RWPE1 (cell line): ENCODE measurements around the gene KIAA0040.
A peak's percentile ranks its signal among the peaks of the same experiment; 100 is the strongest.

ENCODE experiments used
- CTCF ChIA-PET: fragments of 350-600 bp; sonication (Branson Sonifier 250); formaldehyde crosslinking; extraction: SDS; loops from one replicate; lab custom pipeline; 2021; lab: Yijun Ruan, JAX
- POLR2A ChIA-PET: fragments of 400-600 bp; formaldehyde crosslinking; extraction: SDS; loops from one replicate; lab custom pipeline; 2020; ENCODE audit warnings: antibody characterized with exemption; ENCODE audit not compliant: low non-redundant PET; lab: Yijun Ruan, JAX
- DNase-seq: peaks from one replicate; pipeline ENCODE4 v3.0.0; 2012; ENCODE audit warnings: low spot score
- H3K27ac ChIP-seq: fragments of 450-650 bp; 2 replicates; pipeline ENCODE4 v1.5.1; 2017
- TF ChIP-seq, protein P1 (sequence below): fragments of 450-650 bp; conservative IDR thresholded peaks from 2 replicates; pipeline ENCODE4 v1.5.1; 2017; ENCODE audit warnings: low read depth, mild to moderate bottlenecking

Gene KIAA0040

GRCh38 chr1:175154629-175155472, 37.7 kb downstream of the KIAA0040 start:
- peak; percentile 58 for DNase-seq
- TF ChIP-seq, protein P1, sequence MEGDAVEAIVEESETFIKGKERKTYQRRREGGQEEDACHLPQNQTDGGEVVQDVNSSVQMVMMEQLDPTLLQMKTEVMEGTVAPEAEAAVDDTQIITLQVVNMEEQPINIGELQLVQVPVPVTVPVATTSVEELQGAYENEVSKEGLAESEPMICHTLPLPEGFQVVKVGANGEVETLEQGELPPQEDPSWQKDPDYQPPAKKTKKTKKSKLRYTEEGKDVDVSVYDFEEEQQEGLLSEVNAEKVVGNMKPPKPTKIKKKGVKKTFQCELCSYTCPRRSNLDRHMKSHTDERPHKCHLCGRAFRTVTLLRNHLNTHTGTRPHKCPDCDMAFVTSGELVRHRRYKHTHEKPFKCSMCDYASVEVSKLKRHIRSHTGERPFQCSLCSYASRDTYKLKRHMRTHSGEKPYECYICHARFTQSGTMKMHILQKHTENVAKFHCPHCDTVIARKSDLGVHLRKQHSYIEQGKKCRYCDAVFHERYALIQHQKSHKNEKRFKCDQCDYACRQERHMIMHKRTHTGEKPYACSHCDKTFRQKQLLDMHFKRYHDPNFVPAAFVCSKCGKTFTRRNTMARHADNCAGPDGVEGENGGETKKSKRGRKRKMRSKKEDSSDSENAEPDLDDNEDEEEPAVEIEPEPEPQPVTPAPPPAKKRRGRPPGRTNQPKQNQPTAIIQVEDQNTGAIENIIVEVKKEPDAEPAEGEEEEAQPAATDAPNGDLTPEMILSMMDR, result peak; percentile 84
- ChIA-PET POLR2A (interaction anchor here (1.1 kb wide), 1 partner anchor 14 kb away, joined by 3 read pairs; no protein-coding TSS in a partner anchor), CTCF (interaction anchor here (0.5 to 1.8 kb wide), 17 partner anchors 9 to 1426 kb away, joined by 3 to 39 read pairs (median 4); no protein-coding TSS in a partner anchor)
- no peak overlapping the region for H3K27ac ChIP-seq

DNA sequence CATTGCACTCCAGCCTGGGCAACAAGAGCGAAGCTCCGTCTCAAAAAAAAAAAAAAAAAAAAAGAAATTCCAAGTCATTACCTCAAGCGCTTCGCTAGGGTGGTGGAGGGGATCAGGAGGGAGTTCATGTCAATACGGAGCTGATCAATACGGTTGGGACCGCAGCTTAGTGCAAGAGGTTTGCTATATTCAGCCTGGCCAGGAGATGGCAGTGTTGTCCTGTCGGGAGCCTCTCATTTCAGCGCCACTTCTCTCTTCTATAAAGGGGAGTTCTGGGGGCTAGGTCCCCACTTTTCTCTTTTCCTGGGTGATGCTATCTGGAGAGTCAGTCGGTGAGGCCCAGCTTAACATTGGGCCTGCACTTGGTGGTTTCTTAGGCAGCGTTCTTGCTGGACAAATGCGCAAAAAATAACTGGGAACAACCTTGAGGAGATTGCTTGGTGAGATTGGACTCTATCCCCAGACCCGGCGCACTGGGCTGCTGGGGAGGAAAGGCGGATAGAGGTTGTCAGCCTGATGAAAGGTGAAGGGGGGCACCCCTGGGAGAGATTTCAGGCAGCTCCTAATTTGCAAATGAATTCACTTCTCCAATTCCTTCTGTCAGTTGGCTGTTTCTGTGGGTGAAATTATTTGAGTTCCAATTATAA, 40.4 kb downstream of the KIAA0040 start:
- peak; percentile 64 for DNase-seq
- CTCF ChIA-PET, result interaction anchor here (0.5 to 3.5 kb wide), 28 partner anchors 9 to 1274 kb away, joined by 3 to 31 read pairs (median 4); partner anchors contain the start of gene TNR
- H3K27ac ChIP-seq, result no peak overlapping the region
- POLR2A ChIA-PET, result interaction anchor here (0.7 kb wide), 1 partner anchor 180 kb away, joined by 5 read pairs; no protein-coding TSS in a partner anchor
- TF ChIP-seq, protein P1, result peak; percentile 90

DNA sequence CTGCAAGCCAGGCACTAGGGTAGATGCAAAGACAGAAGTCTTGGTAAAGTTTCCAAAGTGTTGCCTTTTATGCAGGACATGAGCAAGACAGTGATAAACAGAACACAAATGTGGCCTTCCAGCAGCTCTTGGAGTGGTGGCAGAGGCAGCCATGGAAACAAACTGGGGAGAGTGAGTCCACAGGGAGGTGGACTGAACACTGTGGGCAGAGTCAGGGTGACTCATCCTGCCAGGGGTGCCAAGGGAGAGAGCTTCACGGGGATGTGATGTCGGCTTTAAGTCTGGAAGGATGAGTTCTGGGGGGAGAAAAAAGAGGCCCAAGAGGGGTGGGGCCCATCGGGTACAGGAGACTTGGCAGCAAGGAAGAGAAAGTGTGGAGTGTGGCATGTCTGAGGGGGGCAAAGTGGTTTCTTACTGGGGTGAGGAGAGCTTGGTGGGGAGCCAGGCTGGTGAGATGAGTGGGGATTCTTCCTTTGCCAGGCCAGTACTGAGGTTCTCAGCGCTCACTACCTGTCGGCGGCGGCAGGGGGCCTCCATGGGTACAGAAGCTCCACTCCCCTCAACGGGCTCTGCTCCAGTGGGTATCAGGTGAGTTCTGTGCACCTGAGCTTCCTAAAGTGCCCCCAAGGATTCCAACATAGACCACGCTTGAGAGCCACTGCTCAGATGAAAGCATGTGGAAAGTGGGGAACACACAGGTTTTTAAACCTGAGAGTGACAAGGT, 41.8 kb downstream of the KIAA0040 start:
- DNase-seq, result peak; percentile 64
- TF ChIP-seq, protein P1, result no peak
- ChIA-PET POLR2A (no interaction called here), CTCF (interaction anchor here (0.5 to 3.5 kb wide), 8 partner anchors 7 to 268 kb away, joined by 3 to 31 read pairs (median 5); no protein-coding TSS in a partner anchor)
- no peak overlapping the region for H3K27ac ChIP-seq

DNA sequence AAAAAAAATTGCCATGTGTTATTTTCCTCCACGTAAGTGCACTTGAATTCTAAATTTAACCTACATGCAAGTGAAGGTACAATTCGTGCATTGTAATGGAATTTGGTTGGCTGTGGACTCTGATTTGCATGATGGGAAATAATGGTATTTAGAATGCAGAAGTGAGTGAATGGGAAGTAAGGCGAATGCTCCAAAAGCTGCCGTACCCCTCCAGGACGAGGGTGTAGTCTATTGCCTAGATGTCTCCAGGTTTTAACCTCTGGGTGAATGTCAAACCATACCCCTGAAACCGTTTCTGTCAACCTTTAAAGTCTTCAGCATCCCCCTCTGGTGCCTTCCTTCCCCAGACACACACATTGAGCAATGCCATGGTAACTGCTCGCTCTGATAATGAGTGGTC, 44.5 kb downstream of the KIAA0040 start:
- H3K27ac ChIP-seq, result no peak overlapping the region
- TF ChIP-seq, protein P1, result no peak
- ChIA-PET POLR2A (no interaction called here), CTCF (interaction anchor here (1.5 kb wide), 1 partner anchor 171 kb away, joined by 5 read pairs; no protein-coding TSS in a partner anchor)
- DNase-seq, result no peak

DNA sequence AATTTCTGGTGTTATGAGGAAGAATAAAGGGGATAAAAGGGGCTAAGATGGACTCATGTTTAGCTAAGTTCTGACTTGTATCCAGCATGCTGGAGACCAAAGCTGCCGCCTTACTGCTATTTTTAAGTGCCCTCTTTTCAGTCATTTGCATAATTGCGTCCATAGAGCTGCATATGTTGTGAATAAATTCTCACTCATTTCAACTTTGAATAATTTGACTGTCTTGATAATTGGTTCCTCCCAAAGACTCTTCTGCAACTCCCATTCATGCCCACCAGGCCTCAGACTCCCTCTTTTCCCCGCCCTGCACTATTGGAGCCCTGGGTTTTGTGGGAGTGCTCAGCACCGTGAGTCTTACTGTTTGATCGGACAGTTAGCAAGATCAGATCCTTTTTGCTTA, 45.0 kb downstream of the KIAA0040 start:
- TF ChIP-seq, protein P1, result no peak
- ChIA-PET POLR2A (no interaction called here), CTCF (interaction anchor here (1.5 kb wide), 1 partner anchor 172 kb away, joined by 5 read pairs; no protein-coding TSS in a partner anchor)
- no peak for DNase-seq
- H3K27ac ChIP-seq, result no peak overlapping the region
